Esophagus squamous epithelium (tissue), 4 donors: Measurements from ENCODE around the gene CBX4.

ENCODE experiments used
- POLR2A ChIP-seq, 4 donors: fragments of 450-650 bp; IDR thresholded peaks; one replicate each; pipeline ENCODE4 v1.6.1; 2017; ENCODE audit warnings: antibody characterized with exemption in 4 of 4, mild to moderate bottlenecking in 4 of 4, moderate library complexity in 3 of 4
- TF ChIP-seq, protein P1 (sequence below), 6 experiments: fragments of 450-650 bp in 4 of 6; fragments of 200-600 bp in 2 of 6; sonication (generic) in 2 of 6; IDR thresholded peaks; one replicate each; pipeline ENCODE4 v1.5.1; 2016 to 2019; ENCODE audit warnings: antibody characterized with exemption in 6 of 6, mild to moderate bottlenecking in 4 of 6, moderate library complexity in 4 of 6

- TF ChIP-seq, protein P1, sequence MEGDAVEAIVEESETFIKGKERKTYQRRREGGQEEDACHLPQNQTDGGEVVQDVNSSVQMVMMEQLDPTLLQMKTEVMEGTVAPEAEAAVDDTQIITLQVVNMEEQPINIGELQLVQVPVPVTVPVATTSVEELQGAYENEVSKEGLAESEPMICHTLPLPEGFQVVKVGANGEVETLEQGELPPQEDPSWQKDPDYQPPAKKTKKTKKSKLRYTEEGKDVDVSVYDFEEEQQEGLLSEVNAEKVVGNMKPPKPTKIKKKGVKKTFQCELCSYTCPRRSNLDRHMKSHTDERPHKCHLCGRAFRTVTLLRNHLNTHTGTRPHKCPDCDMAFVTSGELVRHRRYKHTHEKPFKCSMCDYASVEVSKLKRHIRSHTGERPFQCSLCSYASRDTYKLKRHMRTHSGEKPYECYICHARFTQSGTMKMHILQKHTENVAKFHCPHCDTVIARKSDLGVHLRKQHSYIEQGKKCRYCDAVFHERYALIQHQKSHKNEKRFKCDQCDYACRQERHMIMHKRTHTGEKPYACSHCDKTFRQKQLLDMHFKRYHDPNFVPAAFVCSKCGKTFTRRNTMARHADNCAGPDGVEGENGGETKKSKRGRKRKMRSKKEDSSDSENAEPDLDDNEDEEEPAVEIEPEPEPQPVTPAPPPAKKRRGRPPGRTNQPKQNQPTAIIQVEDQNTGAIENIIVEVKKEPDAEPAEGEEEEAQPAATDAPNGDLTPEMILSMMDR (IDR thresholded peaks at IDR 0.05): no peak
- no peak for TF ChIP-seq POLR2A (IDR thresholded peaks at IDR 0.05)
Observed at GRCh38 chr17:79803421-79803996, 35.7 kb downstream of the CBX4 start.
